Hepatocyte (in vitro differentiated cells): ENCODE data around the gene CLCF1. TPM values are rescaled to one million over a fixed set of nuclear protein-coding genes. Genes with fewer than 3 reads are reported as not detected.
A peak's percentile ranks its signal among the peaks of the same experiment; 100 is the strongest.
"Not testable (repeated sequence)": the region's sequence is repeated elsewhere in the genome, so short reads cannot be mapped to it uniquely, and the experiment has no call there.

ENCODE experiments used
- DNase-seq: peaks from one replicate; pipeline ENCODE4 v3.0.0-alpha.2; 2016; ENCODE audit warnings: low spot score
- H2AFZ ChIP-seq: fragments of 200-600 bp; sonication (generic); 2 replicates; pipeline ENCODE4 v1.6.0; 2016; ENCODE audit warnings: antibody characterized with exemption, mild to moderate bottlenecking
- H3K27ac ChIP-seq: fragments of 200-600 bp; sonication (generic); 2 replicates; pipeline ENCODE4 v1.5.1; 2016; ENCODE audit warnings: mild to moderate bottlenecking
- H3K27me3 ChIP-seq: fragments of 200-600 bp; sonication (generic); 2 replicates; pipeline ENCODE4 v1.6.1; 2016
- H3K36me3 ChIP-seq: fragments of 200-600 bp; sonication (generic); replicated peaks from 2 replicates; pipeline ENCODE4 v1.5.1; 2016; ENCODE audit warnings: low read depth; ENCODE audit not compliant: insufficient read depth
- H3K4me1 ChIP-seq: fragments of 200-600 bp; sonication (generic); 2 replicates; pipeline ENCODE4 v1.5.1; 2016; ENCODE audit warnings: mild to moderate bottlenecking, moderate library complexity; ENCODE audit not compliant: insufficient read depth
- H3K4me2 ChIP-seq: fragments of 200-600 bp; sonication (generic); 2 replicates; pipeline ENCODE4 v1.6.0; 2016
- H3K4me3 ChIP-seq: fragments of 200-600 bp; sonication (generic); 2 replicates; pipeline ENCODE4 v1.5.1; 2016; ENCODE audit warnings: mild to moderate bottlenecking
- H3K79me2 ChIP-seq: fragments of 200-600 bp; sonication (generic); 2 replicates; pipeline ENCODE4 v1.6.0; 2017; ENCODE audit warnings: mild to moderate bottlenecking
- H3K9me2 ChIP-seq: fragments of 200-600 bp; sonication (generic); replicated peaks from 2 replicates; pipeline ENCODE4 v1.6.0; 2017; ENCODE audit warnings: mild to moderate bottlenecking; ENCODE audit not compliant: insufficient read depth
- H3K9me3 ChIP-seq: fragments of 200-600 bp; sonication (generic); 2 replicates; pipeline ENCODE4 v1.5.1; 2016; ENCODE audit warnings: low read depth, mild to moderate bottlenecking
- H4K20me1 ChIP-seq: fragments of 200-600 bp; sonication (generic); 2 replicates; pipeline ENCODE4 v1.6.0; 2016; ENCODE audit warnings: mild to moderate bottlenecking; ENCODE audit not compliant: insufficient read depth, poor library complexity, severe bottlenecking
- EZH2 ChIP-seq: fragments of 200-600 bp; sonication (generic); IDR thresholded peaks from 2 replicates; pipeline ENCODE4 v1.6.1; 2016; ENCODE audit warnings: antibody characterized with exemption, mild to moderate bottlenecking, borderline replicate concordance
- EZH2phosphoT487 ChIP-seq: fragments of 200-600 bp; sonication (generic); IDR thresholded peaks from one replicate; pipeline ENCODE4 v1.6.1; 2018; ENCODE audit warnings: antibody characterized with exemption, mild to moderate bottlenecking, low read depth, moderate library complexity; ENCODE audit not compliant: unreplicated experiment, severe bottlenecking
- WGBS: methylation state at CpG from one replicate; pipeline ENCODE4 v1.1.6; 2016; ENCODE audit warnings: low lambda C conversion rate; ENCODE audit errors: missing lambda C conversion rate; 5-methylcytosine and 5-hydroxymethylcytosine counted together
- polyA plus RNA-seq: library from polyadenylated mRNA; unstranded; fragments of >200 nt; fragmentation: Nextera tagmentation; extraction: Ambion mirVana; gene quantifications from 2 replicates; pipeline ENCODE4 v1.2.1, GENCODE V29; 2016
- total RNA-seq: library from RNA; depleted of rRNA; stranded (reverse); fragments of >200 nt; gene quantifications from 2 replicates; pipeline ENCODE4 v1.2.3, GENCODE V29; 2014
- TF ChIP-seq, protein P1 (sequence below): fragments of 200-600 bp; sonication (generic); IDR thresholded peaks from 2 replicates; pipeline ENCODE4 v1.5.1; 2016; ENCODE audit warnings: antibody characterized with exemption, mild to moderate bottlenecking; ENCODE audit not compliant: poor library complexity

The CLCF1 gene
- total and polyA plus RNA-seq, 2 experiments from 2014 or later, result 9.4 to 13.2 TPM

DNA sequence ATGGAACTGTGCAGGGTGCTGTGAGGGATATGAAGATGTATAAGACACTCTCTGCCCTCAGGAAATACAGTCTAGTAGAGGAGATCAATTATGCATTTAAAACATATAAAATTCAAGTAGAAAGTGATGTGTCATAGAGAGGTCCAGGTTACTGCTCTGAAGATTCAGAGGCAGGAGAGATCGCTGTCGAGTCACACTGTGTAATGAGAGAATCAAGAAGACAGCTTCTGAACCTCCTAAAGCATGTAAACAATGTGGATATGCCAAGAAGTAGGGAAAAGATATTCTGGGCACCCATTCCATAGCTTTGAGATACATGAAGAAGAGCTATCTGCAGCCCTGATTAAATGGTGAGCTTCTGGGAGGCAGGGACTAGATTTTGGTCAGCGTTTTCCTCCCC is 53.4 kb downstream of the CLCF1 start:
- TF ChIP-seq, protein P1, sequence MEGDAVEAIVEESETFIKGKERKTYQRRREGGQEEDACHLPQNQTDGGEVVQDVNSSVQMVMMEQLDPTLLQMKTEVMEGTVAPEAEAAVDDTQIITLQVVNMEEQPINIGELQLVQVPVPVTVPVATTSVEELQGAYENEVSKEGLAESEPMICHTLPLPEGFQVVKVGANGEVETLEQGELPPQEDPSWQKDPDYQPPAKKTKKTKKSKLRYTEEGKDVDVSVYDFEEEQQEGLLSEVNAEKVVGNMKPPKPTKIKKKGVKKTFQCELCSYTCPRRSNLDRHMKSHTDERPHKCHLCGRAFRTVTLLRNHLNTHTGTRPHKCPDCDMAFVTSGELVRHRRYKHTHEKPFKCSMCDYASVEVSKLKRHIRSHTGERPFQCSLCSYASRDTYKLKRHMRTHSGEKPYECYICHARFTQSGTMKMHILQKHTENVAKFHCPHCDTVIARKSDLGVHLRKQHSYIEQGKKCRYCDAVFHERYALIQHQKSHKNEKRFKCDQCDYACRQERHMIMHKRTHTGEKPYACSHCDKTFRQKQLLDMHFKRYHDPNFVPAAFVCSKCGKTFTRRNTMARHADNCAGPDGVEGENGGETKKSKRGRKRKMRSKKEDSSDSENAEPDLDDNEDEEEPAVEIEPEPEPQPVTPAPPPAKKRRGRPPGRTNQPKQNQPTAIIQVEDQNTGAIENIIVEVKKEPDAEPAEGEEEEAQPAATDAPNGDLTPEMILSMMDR, result no peak
- TF ChIP-seq EZH2 (no peak), EZH2phosphoT487 (no peak)
- no peak for DNase-seq
- 87% methylated on average over 3 of the region's 3 CpGs for WGBS

DNA sequence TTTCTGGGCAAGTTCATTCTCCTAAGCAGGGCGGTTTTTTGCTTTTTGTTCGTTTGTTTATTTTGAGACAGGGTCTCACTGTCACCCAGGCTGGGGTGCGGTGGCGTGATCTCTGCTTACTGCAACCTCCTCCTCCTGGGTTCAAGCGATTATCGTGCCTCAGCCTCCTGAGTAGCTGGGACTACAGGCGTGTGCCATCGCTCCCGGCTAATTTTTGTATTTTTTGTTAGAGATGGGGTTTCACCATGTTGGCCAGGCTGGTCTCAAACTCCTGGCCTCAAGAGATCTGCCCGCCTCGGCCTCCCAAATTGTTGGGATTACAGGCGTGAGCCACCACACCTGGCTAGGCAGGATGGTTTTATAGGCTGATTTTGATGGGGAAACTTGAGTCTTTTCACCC is 54.5 kb downstream of the CLCF1 start:
- DNase-seq, H3K9me2 ChIP-seq, H3K27me3 ChIP-seq, H4K20me1 ChIP-seq, H3K4me3 ChIP-seq, H3K9me3 ChIP-seq, H2AFZ ChIP-seq, H3K27ac ChIP-seq, H3K36me3 ChIP-seq, H3K4me1 ChIP-seq: not testable (repeated sequence)
- WGBS, result 90% methylated on average over 12 of the region's 12 CpGs
- peaks cover 15% of the 10 kb centered on the region for H3K79me2 ChIP-seq
- H3K4me2 ChIP-seq, result peak overlapping the region; percentile 92

More for the DNA sequence above, 53.4 kb downstream of the CLCF1 start:
- H3K36me3 ChIP-seq, result no peaks in the 10 kb centered on the region
- peaks cover 15% of the 10 kb centered on the region for H3K79me2 ChIP-seq
- H3K9me3 ChIP-seq, result no peaks in the 10 kb centered on the region
- no peak overlapping the region for H3K4me2 ChIP-seq
- H2AFZ ChIP-seq, result no peak overlapping the region
- peaks cover 3% of the 10 kb centered on the region for H3K4me1 ChIP-seq
- no peaks in the 10 kb centered on the region for H3K9me2 ChIP-seq
- no peaks in the 10 kb centered on the region for H3K27me3 ChIP-seq
- H3K4me3 ChIP-seq, result no peak overlapping the region
- H4K20me1 ChIP-seq, result no peaks in the 10 kb centered on the region
- no peak overlapping the region for H3K27ac ChIP-seq

DNA sequence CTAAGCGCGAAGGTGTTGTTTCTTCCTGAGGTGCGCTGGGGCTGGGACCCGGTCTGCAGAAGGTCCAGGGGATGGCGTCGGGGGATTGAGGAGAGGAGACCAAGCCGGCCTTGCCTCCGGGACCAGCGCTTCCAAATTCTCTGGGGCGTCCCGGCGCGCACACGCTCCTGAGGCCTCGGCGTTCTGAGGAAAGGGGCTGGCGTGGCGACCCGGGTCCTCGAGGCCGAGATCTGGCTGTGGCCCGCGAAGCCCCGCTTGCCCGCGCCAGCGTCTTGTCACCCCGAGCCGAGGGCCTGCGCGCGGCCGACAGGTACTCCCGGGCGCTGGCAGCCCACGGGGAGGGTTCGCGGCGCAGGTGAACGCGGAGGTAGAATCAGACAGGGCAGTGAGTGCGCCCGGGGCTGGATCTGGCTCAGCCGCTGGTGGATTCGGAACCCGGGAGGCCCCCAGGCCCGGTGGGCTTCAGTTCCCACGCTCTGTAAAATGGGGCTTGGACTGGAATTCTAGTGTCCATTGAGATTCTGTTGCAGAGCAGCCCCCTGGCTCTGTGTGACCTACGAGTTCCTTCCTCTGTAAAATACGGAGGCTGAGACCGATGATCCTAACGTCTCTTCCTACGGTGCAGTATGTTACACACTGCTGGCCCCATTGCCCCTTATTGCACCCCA is 55.4 kb downstream of the CLCF1 start:
- H2AFZ ChIP-seq, result peak overlapping the region; percentile 86
- no peaks in the 10 kb centered on the region for H3K36me3 ChIP-seq
- H3K4me1 ChIP-seq, result peaks cover 3% of the 10 kb centered on the region
- H3K9me2 ChIP-seq, result no peaks in the 10 kb centered on the region
- H3K4me3 ChIP-seq, result peak overlapping the region; percentile 62
- peak overlapping the region; percentile 92 for H3K4me2 ChIP-seq
- no peaks in the 10 kb centered on the region for H3K9me3 ChIP-seq
- H4K20me1 ChIP-seq, result no peaks in the 10 kb centered on the region
- peak overlapping the region; percentile 30 for H3K27ac ChIP-seq
- no peaks in the 10 kb centered on the region for H3K27me3 ChIP-seq
- no peak for DNase-seq
- WGBS, result 2% methylated on average over 48 of the region's 53 CpGs
- peaks cover 15% of the 10 kb centered on the region for H3K79me2 ChIP-seq
- TF ChIP-seq, protein P1, result no peak
- no peak for TF ChIP-seq EZH2phosphoT487
- no peak for TF ChIP-seq EZH2

DNA sequence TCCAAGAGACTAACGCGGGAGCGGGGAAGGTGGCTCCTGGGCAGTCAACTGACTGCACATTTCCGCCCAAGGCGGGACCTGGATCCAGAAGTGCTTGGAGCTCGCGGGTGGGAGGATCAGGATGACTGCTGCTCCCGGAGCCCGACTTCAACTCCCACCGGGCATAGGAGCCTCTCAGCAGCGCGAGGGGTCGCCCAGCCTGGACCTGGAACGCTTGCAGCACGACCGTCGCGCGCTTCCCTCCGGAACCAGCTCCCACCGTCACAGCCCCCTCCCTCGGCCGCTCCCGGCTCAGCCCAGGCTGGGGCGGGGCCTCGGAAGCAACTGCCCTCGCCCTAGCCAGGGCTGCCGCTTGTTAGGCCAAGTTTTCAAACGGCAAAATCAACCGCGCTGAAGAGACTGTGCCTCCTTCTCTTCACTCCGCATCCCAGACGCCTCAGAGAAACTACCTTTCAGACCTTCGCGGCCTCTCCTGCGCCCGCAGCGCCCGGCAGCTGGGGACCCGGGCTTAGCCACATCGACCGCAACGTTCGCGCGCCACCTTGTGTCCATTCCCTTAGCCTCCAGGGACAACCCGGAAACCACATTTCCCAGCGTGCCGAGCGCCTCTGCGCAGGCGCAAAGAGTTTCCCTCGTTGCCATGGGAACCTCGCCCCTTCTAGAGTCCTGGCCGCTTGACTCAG is 56.1 kb downstream of the CLCF1 start:
- H3K27ac ChIP-seq, result peak overlapping the region; percentile 92
- H2AFZ ChIP-seq, result peak overlapping the region; percentile 99
- H3K4me1 ChIP-seq, result peaks cover 3% of the 10 kb centered on the region
- TF ChIP-seq EZH2phosphoT487, result no peak
- TF ChIP-seq EZH2, result no peak
- TF ChIP-seq, protein P1, result peak; percentile 96
- H4K20me1 ChIP-seq, result no peaks in the 10 kb centered on the region
- WGBS, result under 1% methylated on average over 55 of the region's 55 CpGs
- no peaks in the 10 kb centered on the region for H3K9me2 ChIP-seq
- H3K27me3 ChIP-seq, result no peaks in the 10 kb centered on the region
- H3K79me2 ChIP-seq, result peaks cover 15% of the 10 kb centered on the region
- peak overlapping the region; percentile 79 for H3K4me3 ChIP-seq
- no peaks in the 10 kb centered on the region for H3K36me3 ChIP-seq
- peak overlapping the region; percentile 92 for H3K4me2 ChIP-seq
- H3K9me3 ChIP-seq, result no peaks in the 10 kb centered on the region
- DNase-seq, result peak; percentile 98
